H9 (cell line): ENCODE data around the gene MST1. TPM values are rescaled to one million over a fixed set of nuclear protein-coding genes. Genes with fewer than 3 reads are reported as not detected.

Experiments used
- DNase-seq: peaks from one replicate; pipeline ENCODE4 v3.0.0-alpha.2; 2017
- H2AFZ ChIP-seq: one replicate; pipeline ENCODE4 v1.6.1; 2013; ENCODE audit warnings: mild to moderate bottlenecking, low read length, control low read depth, moderate library complexity
- H2AK5ac ChIP-seq: 2 replicates; pipeline ENCODE4 v1.6.1; 2013; ENCODE audit warnings: low read length, control low read depth, mixed read lengths; ENCODE audit not compliant: insufficient read length
- H2BK120ac ChIP-seq: one replicate; pipeline ENCODE4 v1.6.1; 2013; ENCODE audit warnings: low read depth, mild to moderate bottlenecking, low read length, control low read depth, inconsistent platforms; ENCODE audit not compliant: poor library complexity, severe bottlenecking
- H2BK12ac ChIP-seq: 2 replicates; pipeline ENCODE4 v1.6.1; 2013; ENCODE audit warnings: low read length, control low read depth, mixed read lengths, low read depth; ENCODE audit not compliant: insufficient read length
- H2BK15ac ChIP-seq: 2 replicates; pipeline ENCODE4 v1.6.1; 2013; ENCODE audit warnings: low read depth, low read length, control low read depth
- H2BK20ac ChIP-seq: one replicate; pipeline ENCODE4 v1.6.1; 2013; ENCODE audit warnings: low read depth, mild to moderate bottlenecking, low read length, control low read depth, inconsistent platforms; ENCODE audit not compliant: poor library complexity, severe bottlenecking
- H2BK5ac ChIP-seq: 2 replicates; pipeline ENCODE4 v1.6.1; 2013; ENCODE audit warnings: low read length, control low read depth, mixed read lengths; ENCODE audit not compliant: insufficient read length
- H3K14ac ChIP-seq: 2 replicates; pipeline ENCODE4 v1.6.1; 2013; ENCODE audit warnings: low read length, control low read depth; ENCODE audit not compliant: insufficient read depth
- H3K18ac ChIP-seq: 2 replicates; pipeline ENCODE4 v1.6.1; 2013; ENCODE audit warnings: low read depth, mild to moderate bottlenecking, mixed read lengths, low read length, control low read depth; ENCODE audit not compliant: insufficient read length
- H3K23ac ChIP-seq: 2 replicates; pipeline ENCODE4 v1.6.1; 2013; ENCODE audit warnings: low read length, control low read depth, mixed read lengths, low read depth; ENCODE audit not compliant: insufficient read length
- H3K23me2 ChIP-seq: 2 replicates; pipeline ENCODE4 v1.6.1; 2013; ENCODE audit warnings: low read depth, mild to moderate bottlenecking, mixed read lengths, low read length, control low read depth; ENCODE audit not compliant: insufficient read length, poor library complexity, severe bottlenecking
- H3K27ac ChIP-seq: 2 replicates; pipeline ENCODE4 v1.5.1; 2013; ENCODE audit warnings: low read length, control low read depth, mixed read lengths, low read depth; ENCODE audit not compliant: insufficient read length
- H3K27me3 ChIP-seq: 2 replicates; pipeline ENCODE4 v1.6.1; 2013; ENCODE audit warnings: low read length, control low read depth, inconsistent platforms; ENCODE audit not compliant: insufficient read depth
- H3K4ac ChIP-seq: 2 replicates; pipeline ENCODE4 v1.6.1; 2013; ENCODE audit warnings: low read depth, mild to moderate bottlenecking, control low read depth, inconsistent platforms, low read length, moderate library complexity
- H3K4me1 ChIP-seq: 2 replicates; pipeline ENCODE4 v1.6.1; 2013; ENCODE audit warnings: low read length, control low read depth, inconsistent platforms; ENCODE audit not compliant: insufficient read depth
- H3K4me2 ChIP-seq: 2 replicates; pipeline ENCODE4 v1.6.1; 2013; ENCODE audit warnings: low read length, control low read depth, mixed read lengths; ENCODE audit not compliant: insufficient read length, insufficient read depth
- H3K56ac ChIP-seq: 2 replicates; pipeline ENCODE4 v1.6.1; 2013; ENCODE audit warnings: low read depth, mild to moderate bottlenecking, mixed read lengths, low read length, control low read depth; ENCODE audit not compliant: insufficient read length
- H3K79me1 ChIP-seq: 2 replicates; pipeline ENCODE4 v1.6.1; 2013; ENCODE audit warnings: low read depth, mild to moderate bottlenecking, moderate library complexity, low read length, control low read depth, inconsistent platforms; ENCODE audit not compliant: insufficient read depth, poor library complexity, severe bottlenecking
- H3K79me2 ChIP-seq: 2 replicates; pipeline ENCODE4 v1.6.1; 2013; ENCODE audit warnings: low read length, control low read depth, inconsistent platforms; ENCODE audit not compliant: insufficient read depth
- H3K9ac ChIP-seq: 2 replicates; pipeline ENCODE4 v1.6.1; 2013; ENCODE audit warnings: low read length, control low read depth, mixed read lengths; ENCODE audit not compliant: insufficient read length; ENCODE audit errors: extremely low read depth
- H3K9me3 ChIP-seq: one replicate; pipeline ENCODE4 v1.6.1; 2013; ENCODE audit warnings: low read depth, low read length, inconsistent platforms; ENCODE audit not compliant: control insufficient read depth
- H3T11ph ChIP-seq: one replicate; pipeline ENCODE4 v1.6.1; 2013; ENCODE audit warnings: mild to moderate bottlenecking, low read length, control low read depth, inconsistent platforms
- H4K20me1 ChIP-seq: one replicate; pipeline ENCODE4 v1.6.1; 2013; ENCODE audit not compliant: control insufficient read depth, insufficient read length, insufficient read depth
- H4K5ac ChIP-seq: 2 replicates; pipeline ENCODE4 v1.6.1; 2013; ENCODE audit warnings: low read depth, mild to moderate bottlenecking, mixed read lengths, low read length, control low read depth; ENCODE audit not compliant: insufficient read length
- H4K8ac ChIP-seq: replicated peaks from 2 replicates; pipeline ENCODE4 v1.6.1; 2013; ENCODE audit warnings: low read length, control low read depth, mixed read lengths, low read depth; ENCODE audit not compliant: insufficient read length
- H4K91ac ChIP-seq: 2 replicates; pipeline ENCODE4 v1.6.1; 2013; ENCODE audit warnings: low read depth, mild to moderate bottlenecking, moderate library complexity, mixed read lengths, low read length, control low read depth; ENCODE audit not compliant: insufficient read length
- H3K27ac Mint-ChIP-seq, 3 experiments: 2 replicates in 2 of 3; 3 replicates in 1 of 3; pipeline ENCODE4 v1.8.0; 2020 to 2021; ENCODE audit warnings: mixed read lengths in 3 of 3, mild to moderate bottlenecking in 1 of 3, moderate library complexity in 1 of 3
- H3K27me3 Mint-ChIP-seq: 2 replicates; pipeline ENCODE4 v1.8.0; 2021; ENCODE audit warnings: low read depth, mild to moderate bottlenecking, moderate library complexity, mixed read lengths
- H3K36me3 Mint-ChIP-seq, 3 experiments: 2 replicates in 2 of 3; 3 replicates in 1 of 3; pipeline ENCODE4 v1.8.0; 2020 to 2021; ENCODE audit warnings: low read depth in 3 of 3, mixed read lengths in 3 of 3; ENCODE audit not compliant: insufficient read depth in 1 of 3
- H3K4me1 Mint-ChIP-seq, 2 experiments: 2 replicates each; pipeline ENCODE4 v1.8.0; 2020; ENCODE audit warnings: mixed read lengths in 2 of 2
- H3K4me3 Mint-ChIP-seq, 2 experiments: 2 replicates in 1 of 2; 3 replicates in 1 of 2; pipeline ENCODE4 v1.8.0; 2020 to 2021; ENCODE audit warnings: mild to moderate bottlenecking in 2 of 2, mixed read lengths in 2 of 2, moderate library complexity in 1 of 2
- H3K9me3 Mint-ChIP-seq, 2 experiments: 2 replicates in 1 of 2; 3 replicates in 1 of 2; pipeline ENCODE4 v1.8.0; 2020; ENCODE audit warnings: mild to moderate bottlenecking in 2 of 2, mixed read lengths in 2 of 2, moderate library complexity in 1 of 2
- CTCF ChIP-seq: fragments of 200-600 bp; sonication (generic); conservative IDR thresholded peaks from 3 replicates; pipeline ENCODE4 v1.8.0; 2021; ENCODE audit warnings: antibody characterized with exemption, mild to moderate bottlenecking
- WGBS: extraction: QIAGEN DNeasy Blood & Tissue Kit; methylation state at CpG from one replicate; pipeline ENCODE4 v1.1.7; 2013; ENCODE audit warnings: missing lambda C conversion rate, low lambda C conversion rate, mixed read lengths; ENCODE audit not compliant: insufficient read length; ENCODE audit errors: extremely low coverage; 5-methylcytosine and 5-hydroxymethylcytosine counted together
- total RNA-seq: library from RNA; stranded (reverse); gene quantifications from 2 replicates; pipeline ENCODE4 v1.2.1, GENCODE V29; 2021

Gene MST1
- total RNA-seq, 1 experiment from 2014 or later: 8.9 TPM

DNA sequence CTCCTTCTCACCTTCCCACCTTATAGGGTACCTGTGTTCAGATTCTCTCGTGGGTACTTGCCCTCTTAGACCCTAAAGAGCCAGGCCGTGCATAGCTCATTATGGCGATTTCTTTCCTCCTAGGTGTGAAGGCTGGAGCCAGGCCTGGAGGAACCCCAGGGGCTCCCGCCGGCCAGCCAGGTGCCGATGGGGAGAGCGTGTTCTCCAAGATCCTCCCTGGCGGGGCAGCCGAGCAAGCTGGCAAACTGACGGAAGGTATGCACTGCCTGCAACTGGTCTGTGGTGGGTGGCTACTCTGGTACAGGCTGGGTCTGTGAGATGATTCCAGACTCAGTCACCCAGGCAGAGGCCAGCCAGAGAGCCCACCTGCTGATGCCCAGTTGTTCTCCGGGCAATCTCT, 25.0 kb downstream of the MST1 start:
- Histone ChIP-seq H4K20me1 (no peaks in the 10 kb centered on the region), H2BK15ac (no peak overlapping the region), H3K18ac (no peak overlapping the region), H3K27me3 (no peaks in the 10 kb centered on the region), H3K56ac (no peak overlapping the region), H2BK12ac (no peak overlapping the region), H3K79me1 (no peaks in the 10 kb centered on the region), H3K4ac (no peak overlapping the region), H3K9me3 (no peaks in the 10 kb centered on the region), H4K5ac (no peak overlapping the region), H2BK120ac (no peak overlapping the region), H3K9ac (no peak overlapping the region), H3K79me2 (no peaks in the 10 kb centered on the region), H3K23ac (no peak overlapping the region), H3K4me2 (no peak overlapping the region), H2AK5ac (no peak overlapping the region), H2BK5ac (no peak overlapping the region), H4K8ac (no peak overlapping the region), H3K23me2 (no peaks in the 10 kb centered on the region), H4K91ac (no peak overlapping the region), H3T11ph (no peak overlapping the region), H3K4me1 (no peaks in the 10 kb centered on the region; the same call in 1 of the 2 replicates), H2BK20ac (no peak overlapping the region), H2AFZ (no peak overlapping the region), H3K14ac (no peak overlapping the region), H3K27ac (no peak overlapping the region)
- peaks cover 19 to 23% of the 10 kb centered on the region in 2 experiments for H3K4me1 Mint-ChIP-seq
- no CpG with 5 or more reads among the region's 11 CpGs for WGBS
- H3K9me3 Mint-ChIP-seq: no peaks in the 10 kb centered on the region
- no peak overlapping the region for H3K4me3 Mint-ChIP-seq
- no peak for TF ChIP-seq CTCF
- no peaks in the 10 kb centered on the region for H3K36me3 Mint-ChIP-seq
- DNase-seq: no peak
- H3K27me3 Mint-ChIP-seq: no peaks in the 10 kb centered on the region; the same call in 1 of the 2 replicates
- H3K27ac Mint-ChIP-seq: no peak overlapping the region
